ENCODE results near the gene ZNRD2.
A peak's percentile ranks its signal among the peaks of the same experiment; 100 is the strongest.
"Not testable (repeated sequence)": the region's sequence is repeated elsewhere in the genome, so short reads cannot be mapped to it uniquely, and the experiment has no call there.

Gene ZNRD2

DNA sequence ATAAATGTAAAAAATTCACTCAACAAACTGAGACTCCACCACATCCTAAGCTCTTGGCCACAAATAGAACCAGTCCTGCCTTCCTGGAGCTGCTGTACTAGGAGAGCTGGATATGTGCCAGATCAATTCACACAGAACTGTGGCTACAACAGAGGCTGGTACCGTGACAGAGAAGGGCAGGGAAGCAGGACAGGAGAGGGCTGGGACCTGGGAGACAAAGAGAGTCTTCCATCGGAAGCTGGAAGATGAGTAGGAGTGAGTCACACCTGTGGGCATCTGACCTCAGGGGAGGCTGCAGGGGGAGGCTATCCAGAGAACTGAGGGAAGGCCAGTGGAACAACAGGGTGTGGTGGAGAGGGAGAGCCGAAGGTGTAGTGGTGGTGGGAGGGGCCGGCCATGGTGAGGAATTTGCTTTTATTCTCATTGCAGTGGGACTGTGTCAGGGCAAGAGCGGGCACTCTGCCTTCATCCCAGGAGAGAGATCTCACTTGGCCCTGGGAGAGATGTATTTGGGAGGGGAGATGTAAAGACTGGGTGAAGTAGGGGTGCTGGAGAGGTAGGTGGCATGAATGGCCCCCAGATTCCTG is 10.2 kb upstream of the ZNRD2 start:
- Histone ChIP-seq H3K36me3 (ENCODE audit: control insufficient read depth in 4 of 4, insufficient read depth in 4 of 4, low read length in 3 of 4) (no peaks in the 10 kb centered on the region), H3K27me3 (replicated peaks in 2 of 5; ENCODE audit: control insufficient read depth in 4 of 5, insufficient read depth in 5 of 5, low read length in 4 of 5) (no peaks in the 10 kb centered on the region), H3K4me3 (ENCODE audit: control insufficient read depth in 1 of 7, extremely low read depth in 1 of 7, insufficient read depth in 4 of 7, low read depth in 2 of 7, low read length in 6 of 7) (no peak overlapping the region), H3K27ac (ENCODE audit: insufficient read depth in 1 of 2, low read depth in 1 of 2, low read length in 2 of 2, poor library complexity in 1 of 2, severe bottlenecking in 2 of 2) (no peak overlapping the region), H3K9me3 (ENCODE audit: control extremely low read depth in 1 of 5, control insufficient read depth in 4 of 5, insufficient read depth in 2 of 5, low read depth in 1 of 5, low read length in 4 of 5) (no peaks in the 10 kb centered on the region), H3K4me1 (ENCODE audit: control extremely low read depth in 1 of 4, control insufficient read depth in 4 of 4, insufficient read depth in 4 of 4, low read length in 3 of 4) (peaks cover 0 to 51% (median 44%) of the 10 kb centered on the region in 4 experiments)
- ChIA-PET POLR2A (interaction anchor here (0.6 to 1.2 kb wide), 2 partner anchors 12 to 35 kb away, joined by 3 to 4 read pairs; partner anchors contain the start of genes FAM89B and SCYL1), CTCF (interaction anchor here (1.3 to 16.1 kb wide), 5 partner anchors 8 to 19 kb away, joined by 3 to 239 read pairs (median 10); partner anchors contain the start of genes FAM89B and ZNRD2)
- 80% methylated on average over 4 of the region's 5 CpGs for WGBS (ENCODE audit: insufficient coverage)
- DNase-seq: no peak

DNA sequence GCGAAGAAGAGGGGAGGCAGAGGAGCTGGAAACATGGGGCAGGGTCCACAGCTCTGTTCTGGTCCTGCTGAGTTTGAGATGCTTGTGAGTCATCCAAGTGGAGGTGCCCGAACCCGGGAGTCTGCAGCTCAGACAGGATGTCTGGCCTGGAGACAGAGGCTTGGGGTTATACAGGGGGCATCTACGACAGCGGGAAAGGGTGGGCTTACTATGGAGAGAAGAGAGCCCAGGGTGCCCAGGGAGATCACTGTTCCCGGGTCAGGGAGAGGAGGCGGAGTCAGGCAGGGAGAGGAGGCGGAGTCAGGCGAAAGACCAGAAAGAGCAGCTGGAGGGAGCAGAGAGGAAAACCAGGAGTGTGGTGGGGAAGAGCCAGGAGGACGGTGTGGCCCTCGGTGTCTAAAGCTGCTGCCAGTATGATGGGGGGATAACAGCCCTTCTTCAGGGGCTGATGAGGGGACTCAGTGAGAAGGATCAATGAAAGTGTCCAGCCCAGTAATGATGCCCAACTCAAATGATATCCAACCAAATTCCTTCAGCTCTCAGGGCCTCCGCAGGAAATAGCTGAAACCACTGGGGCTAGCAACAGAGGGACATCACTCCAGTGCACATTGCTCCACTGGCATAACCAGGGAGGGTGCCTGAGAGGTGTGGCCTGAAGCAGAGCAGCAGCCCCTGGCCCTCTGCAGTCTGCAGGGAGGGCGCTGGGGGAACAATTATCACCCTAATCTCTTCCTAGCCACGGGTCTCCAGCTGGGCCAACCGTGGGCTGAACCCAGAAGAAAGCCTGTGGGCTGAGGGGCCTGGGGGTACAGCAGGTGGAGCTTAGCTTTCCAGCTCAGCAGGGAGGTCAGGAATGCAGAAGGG is 9.5 kb upstream of the ZNRD2 start:
- H3K27me3 ChIP-seq (replicated peaks in 2 of 5; ENCODE audit: control insufficient read depth in 4 of 5, insufficient read depth in 5 of 5, low read length in 4 of 5): no peaks in the 10 kb centered on the region
- H3K27ac ChIP-seq (ENCODE audit: insufficient read depth in 1 of 2, low read depth in 1 of 2, low read length in 2 of 2, poor library complexity in 1 of 2, severe bottlenecking in 2 of 2): no peak overlapping the region
- DNase-seq: peak in 1 of 3 donors; percentile 24
- CTCF ChIA-PET: interaction anchor here (0.7 to 16.1 kb wide), 8 partner anchors 9 to 33 kb away, joined by 3 to 239 read pairs (median 6); partner anchors contain the start of genes FAM89B and ZNRD2
- peaks cover 0 to 50% (median 42%) of the 10 kb centered on the region in 4 experiments for H3K4me1 ChIP-seq (ENCODE audit: control extremely low read depth in 1 of 4, control insufficient read depth in 4 of 4, insufficient read depth in 4 of 4, low read length in 3 of 4)
- POLR2A ChIA-PET: no interaction called here
- no peak overlapping the region for H3K4me3 ChIP-seq (ENCODE audit: control insufficient read depth in 1 of 7, extremely low read depth in 1 of 7, insufficient read depth in 4 of 7, low read depth in 2 of 7, low read length in 6 of 7)
- H3K9me3 ChIP-seq (ENCODE audit: control extremely low read depth in 1 of 5, control insufficient read depth in 4 of 5, insufficient read depth in 2 of 5, low read depth in 1 of 5, low read length in 4 of 5): no peaks in the 10 kb centered on the region
- 65% methylated on average over 13 of the region's 15 CpGs for WGBS (ENCODE audit: insufficient coverage)
- no peaks in the 10 kb centered on the region for H3K36me3 ChIP-seq (ENCODE audit: control insufficient read depth in 4 of 4, insufficient read depth in 4 of 4, low read length in 3 of 4)

GRCh38 chr11:65562020-65562419 is 8.3 kb upstream of the ZNRD2 start:
- DNase-seq: no peak
- Histone ChIP-seq H3K36me3 (ENCODE audit: control insufficient read depth in 4 of 4, insufficient read depth in 4 of 4, low read length in 3 of 4) (peaks cover 0 to 3% (median 0%) of the 10 kb centered on the region in 4 experiments), H3K4me3 (ENCODE audit: control insufficient read depth in 1 of 7, extremely low read depth in 1 of 7, insufficient read depth in 4 of 7, low read depth in 2 of 7, low read length in 6 of 7) (no peak overlapping the region), H3K4me1 (ENCODE audit: control extremely low read depth in 1 of 4, control insufficient read depth in 4 of 4, insufficient read depth in 4 of 4, low read length in 3 of 4) (peaks cover 0 to 45% (median 37%) of the 10 kb centered on the region in 4 experiments), H3K9me3 (ENCODE audit: control extremely low read depth in 1 of 5, control insufficient read depth in 4 of 5, insufficient read depth in 2 of 5, low read depth in 1 of 5, low read length in 4 of 5) (no peaks in the 10 kb centered on the region), H3K27ac (ENCODE audit: insufficient read depth in 1 of 2, low read depth in 1 of 2, low read length in 2 of 2, poor library complexity in 1 of 2, severe bottlenecking in 2 of 2) (no peak overlapping the region), H3K27me3 (replicated peaks in 2 of 5; ENCODE audit: control insufficient read depth in 4 of 5, insufficient read depth in 5 of 5, low read length in 4 of 5) (no peaks in the 10 kb centered on the region)
- WGBS (ENCODE audit: insufficient coverage): 99% methylated on average over 5 of the region's 7 CpGs
- CTCF ChIA-PET: interaction anchor here (1.1 to 16.1 kb wide), 5 partner anchors 10 to 31 kb away, joined by 3 to 239 read pairs (median 5); partner anchors contain the start of gene FAM89B
- POLR2A ChIA-PET: no interaction called here

- DNase-seq: peak in 1 of 3 donors; percentile 17
- CTCF ChIA-PET: interaction anchor here (1.3 to 16.1 kb wide), 4 partner anchors 10 to 25 kb away, joined by 4 to 239 read pairs (median 13); partner anchors contain the start of gene FAM89B
- Histone ChIP-seq H3K27ac (ENCODE audit: insufficient read depth in 1 of 2, low read depth in 1 of 2, low read length in 2 of 2, poor library complexity in 1 of 2, severe bottlenecking in 2 of 2) (no peak overlapping the region), H3K4me1 (ENCODE audit: control extremely low read depth in 1 of 4, control insufficient read depth in 4 of 4, insufficient read depth in 4 of 4, low read length in 3 of 4) (peaks cover 0 to 40% (median 32%) of the 10 kb centered on the region in 4 experiments), H3K9me3 (ENCODE audit: control extremely low read depth in 1 of 5, control insufficient read depth in 4 of 5, insufficient read depth in 2 of 5, low read depth in 1 of 5, low read length in 4 of 5) (no peaks in the 10 kb centered on the region), H3K36me3 (ENCODE audit: control insufficient read depth in 4 of 4, insufficient read depth in 4 of 4, low read length in 3 of 4) (peaks cover 0 to 4% (median 0%) of the 10 kb centered on the region in 4 experiments), H3K27me3 (replicated peaks in 2 of 5; ENCODE audit: control insufficient read depth in 4 of 5, insufficient read depth in 5 of 5, low read length in 4 of 5) (no peaks in the 10 kb centered on the region), H3K4me3 (ENCODE audit: control insufficient read depth in 1 of 7, extremely low read depth in 1 of 7, insufficient read depth in 4 of 7, low read depth in 2 of 7, low read length in 6 of 7) (no peak overlapping the region)
- 100% methylated on average over 2 of the region's 9 CpGs for WGBS (ENCODE audit: insufficient coverage)
- POLR2A ChIA-PET: no interaction called here
These were observed 7.5 kb upstream of the ZNRD2 start for GRCh38 chr11:65562788-65563187.

- no peak overlapping the region for H3K27ac ChIP-seq (ENCODE audit: insufficient read depth in 1 of 2, low read depth in 1 of 2, low read length in 2 of 2, poor library complexity in 1 of 2, severe bottlenecking in 2 of 2)
- no peak for DNase-seq
- H3K4me3 ChIP-seq (ENCODE audit: control insufficient read depth in 1 of 7, extremely low read depth in 1 of 7, insufficient read depth in 4 of 7, low read depth in 2 of 7, low read length in 6 of 7): no peak overlapping the region
- ChIA-PET POLR2A (no interaction called here), CTCF (interaction anchor here (0.8 to 16.1 kb wide), 5 partner anchors 12 to 30 kb away, joined by 3 to 239 read pairs (median 4); no protein-coding TSS in a partner anchor)
- WGBS (ENCODE audit: insufficient coverage): 100% methylated on average over 4 of the region's 4 CpGs
- H3K9me3 ChIP-seq (ENCODE audit: control extremely low read depth in 1 of 5, control insufficient read depth in 4 of 5, insufficient read depth in 2 of 5, low read depth in 1 of 5, low read length in 4 of 5): no peaks in the 10 kb centered on the region
- H3K4me1 ChIP-seq (ENCODE audit: control extremely low read depth in 1 of 4, control insufficient read depth in 4 of 4, insufficient read depth in 4 of 4, low read length in 3 of 4): peaks cover under 1 to 42% (median 32%) of the 10 kb centered on the region in 4 experiments
- H3K36me3 ChIP-seq (ENCODE audit: control insufficient read depth in 4 of 4, insufficient read depth in 4 of 4, low read length in 3 of 4): peaks cover 0 to 4% (median 0%) of the 10 kb centered on the region in 4 experiments
- H3K27me3 ChIP-seq (replicated peaks in 2 of 5; ENCODE audit: control insufficient read depth in 4 of 5, insufficient read depth in 5 of 5, low read length in 4 of 5): no peaks in the 10 kb centered on the region
These were observed 6.7 kb upstream of the ZNRD2 start for GRCh38 chr11:65563601-65564000.

DNA sequence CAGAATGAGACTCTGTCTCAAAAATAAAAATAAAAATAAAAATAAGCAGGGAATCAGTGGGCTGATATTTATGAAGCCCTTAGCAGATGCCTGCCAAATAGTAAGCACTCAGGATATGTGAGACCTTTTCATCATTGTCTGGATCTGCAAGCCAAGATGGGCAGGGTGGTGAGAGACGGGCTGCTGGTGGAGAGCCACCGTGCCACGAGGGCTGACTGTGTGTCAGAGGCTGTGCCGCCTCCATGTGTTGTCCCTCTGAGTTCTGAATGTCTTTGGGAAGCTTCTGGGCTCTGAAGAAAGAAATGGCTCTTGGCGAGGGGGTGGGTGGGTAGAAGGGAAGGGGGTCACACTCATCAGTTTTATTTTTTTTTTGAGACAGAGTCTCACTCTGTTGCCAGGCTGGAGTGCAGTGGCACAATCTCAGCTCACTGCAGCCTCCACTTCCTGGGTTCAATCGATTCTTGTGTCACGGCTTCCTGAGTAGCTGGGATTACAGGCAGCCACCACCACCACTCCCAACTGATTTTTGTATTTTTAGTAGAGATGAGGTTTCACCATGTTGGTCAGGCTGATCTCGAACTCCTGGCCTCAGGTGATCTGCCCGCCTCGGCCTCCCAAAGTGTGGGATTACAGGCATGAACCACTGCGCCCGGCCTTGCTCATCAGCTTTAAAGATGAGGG is 5.3 kb upstream of the ZNRD2 start:
- H3K4me3 ChIP-seq (ENCODE audit: control insufficient read depth in 1 of 7, extremely low read depth in 1 of 7, insufficient read depth in 4 of 7, low read depth in 2 of 7, low read length in 6 of 7); H3K36me3 ChIP-seq (ENCODE audit: control insufficient read depth in 4 of 4, insufficient read depth in 4 of 4, low read length in 3 of 4); POLR2A ChIA-PET; H3K9me3 ChIP-seq (ENCODE audit: control extremely low read depth in 1 of 5, control insufficient read depth in 4 of 5, insufficient read depth in 2 of 5, low read depth in 1 of 5, low read length in 4 of 5); H3K27me3 ChIP-seq (replicated peaks in 2 of 5; ENCODE audit: control insufficient read depth in 4 of 5, insufficient read depth in 5 of 5, low read length in 4 of 5); H3K27ac ChIP-seq (ENCODE audit: insufficient read depth in 1 of 2, low read depth in 1 of 2, low read length in 2 of 2, poor library complexity in 1 of 2, severe bottlenecking in 2 of 2); DNase-seq: not testable (repeated sequence)
- H3K4me1 ChIP-seq (ENCODE audit: control extremely low read depth in 1 of 4, control insufficient read depth in 4 of 4, insufficient read depth in 4 of 4, low read length in 3 of 4): peaks cover 9 to 43% (median 34%) of the 10 kb centered on the region in 4 experiments
- WGBS (ENCODE audit: insufficient coverage): 92% methylated on average over 11 of the region's 12 CpGs
- CTCF ChIA-PET: interaction anchor here (0.7 to 16.1 kb wide), 5 partner anchors 8 to 34 kb away, joined by 3 to 239 read pairs (median 10); no protein-coding TSS in a partner anchor
